Myocyte (in vitro differentiated cells): ENCODE measurements around the gene MMEL1. TPM values are rescaled to one million over a fixed set of nuclear protein-coding genes. Genes with fewer than 3 reads are reported as not detected.
"Not testable (repeated sequence)": the region's sequence is repeated elsewhere in the genome, so short reads cannot be mapped to it uniquely, and the experiment has no call there.

Source experiments
- DNase-seq: peaks from one replicate; pipeline ENCODE4 v3.0.0-alpha.2; 2012; ENCODE audit warnings: low read depth
- total RNA-seq: library from RNA; depleted of rRNA; stranded (reverse); fragments of >200 nt; gene quantifications from 2 replicates; pipeline ENCODE4 v1.2.3, GENCODE V29; 2014

Gene MMEL1
- total RNA-seq, 1 donor from 2014 or later: 0.37 TPM

GRCh38 chr1:2560299-2561073, 72.3 kb downstream of the MMEL1 start:
- no peak for DNase-seq

DNA sequence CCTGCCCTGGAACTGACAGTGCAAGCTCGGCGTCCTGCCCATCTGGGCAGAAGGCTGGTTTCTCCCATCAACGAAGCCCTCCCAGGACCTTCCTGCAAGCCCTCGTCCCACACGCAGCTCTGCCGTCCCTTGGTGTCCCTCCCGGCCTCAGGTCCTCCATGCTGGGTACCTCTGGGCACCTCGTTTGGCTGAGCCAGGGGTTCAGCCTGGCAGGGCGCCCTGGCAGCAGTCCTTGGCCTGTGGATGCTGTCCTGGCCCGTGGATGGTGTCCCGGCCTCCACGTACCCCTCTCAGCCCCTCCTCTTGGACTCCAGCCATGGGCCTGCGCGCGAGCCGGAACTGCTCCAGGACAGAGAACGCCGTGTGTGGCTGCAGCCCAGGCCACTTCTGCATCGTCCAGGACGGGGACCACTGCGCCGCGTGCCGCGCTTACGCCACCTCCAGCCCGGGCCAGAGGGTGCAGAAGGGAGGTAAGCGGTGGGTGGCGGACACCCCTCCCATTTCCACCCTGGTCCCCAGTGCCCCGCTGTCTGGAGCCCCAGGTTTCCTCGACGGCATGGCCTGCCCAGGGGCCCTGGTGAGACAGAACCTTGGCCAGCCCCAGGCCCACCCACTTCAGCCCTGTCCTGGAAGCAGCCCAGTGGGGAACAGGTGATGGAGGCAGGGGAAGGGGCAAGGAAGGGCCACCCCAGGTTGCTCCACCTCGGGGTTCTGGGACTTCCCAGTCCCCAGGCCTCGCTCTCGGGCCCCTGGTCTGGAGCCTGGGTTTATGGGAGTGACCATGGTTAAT, 73.1 kb downstream of the MMEL1 start:
- no peak for DNase-seq

- DNase-seq: no peak
Observed at GRCh38 chr1:2558861-2559260, 74.0 kb downstream of the MMEL1 start.

DNA sequence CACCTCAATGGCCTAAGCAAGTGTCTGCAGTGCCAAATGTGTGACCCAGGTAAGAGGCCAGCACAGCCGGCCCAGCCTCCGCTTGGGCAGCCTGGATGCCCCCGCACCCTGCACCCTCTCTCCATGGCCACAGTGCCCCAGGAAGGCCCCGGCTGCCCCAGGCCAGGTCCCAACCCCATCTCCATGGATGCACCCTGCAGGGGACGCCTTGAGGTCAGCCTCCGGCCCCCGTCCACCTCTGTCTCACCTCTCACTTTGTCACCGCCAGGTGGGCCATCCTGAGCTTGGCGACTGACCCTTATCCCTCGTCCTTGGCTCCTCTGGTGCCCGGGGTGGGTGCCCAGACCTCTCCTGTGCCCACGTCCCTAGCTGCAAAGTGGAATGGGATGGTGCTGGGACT, 74.4 kb downstream of the MMEL1 start:
- no peak for DNase-seq

GRCh38 chr1:2557482-2558400, 75.1 kb downstream of the MMEL1 start:
- DNase-seq: no peak

DNA sequence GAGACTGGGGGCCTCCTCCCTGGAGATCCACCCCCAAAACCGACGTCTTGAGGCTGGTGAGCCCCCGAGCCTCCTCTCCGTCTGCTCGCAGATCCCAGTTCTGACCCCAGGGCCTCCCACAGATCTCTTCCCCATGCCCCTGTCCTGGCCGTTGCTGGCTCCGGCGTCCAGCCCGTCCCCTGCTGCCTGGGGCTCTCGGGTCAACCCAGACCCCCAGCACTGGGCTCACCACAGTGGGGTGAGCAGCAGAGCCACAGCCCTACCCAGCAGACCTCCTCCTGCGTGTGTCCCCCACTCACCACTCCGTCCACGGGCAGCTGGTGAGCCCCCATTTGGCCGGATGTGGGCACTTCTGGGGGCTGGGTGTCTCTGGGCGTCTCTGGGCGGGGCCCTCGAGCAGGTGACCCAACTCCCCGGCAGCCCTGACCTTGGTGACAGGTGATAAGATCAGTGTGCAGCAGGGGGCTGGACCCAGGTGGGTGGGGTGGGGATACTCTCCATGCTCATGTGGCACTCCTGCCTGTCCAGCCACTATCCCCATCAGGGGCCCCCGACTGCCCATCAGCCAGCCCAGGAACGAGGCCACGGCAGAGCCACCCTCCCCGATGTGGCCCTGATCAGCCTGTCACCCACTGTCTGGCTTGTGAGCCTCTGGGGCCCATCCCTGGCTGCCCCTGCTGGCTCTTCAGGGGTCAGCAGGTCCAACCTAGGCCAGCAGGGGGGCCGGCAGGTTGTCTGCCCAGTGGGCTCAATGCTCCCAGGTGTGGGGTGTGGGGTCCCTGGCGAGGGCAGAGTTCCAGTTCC, 75.9 kb downstream of the MMEL1 start:
- DNase-seq: no peak

GRCh38 chr1:2556277-2556677, 76.5 kb downstream of the MMEL1 start, which contains the start of gene TNFRSF14:
Gene TNFRSF14 (plus strand): TSS chr1:2556371. CDS start chr1:2556665, 294 bp downstream.
- peak; percentile 38 for DNase-seq

- peak; percentile 12 for DNase-seq
Observed at GRCh38 chr1:2555634-2556276, 77.1 kb downstream of the MMEL1 start.

DNA sequence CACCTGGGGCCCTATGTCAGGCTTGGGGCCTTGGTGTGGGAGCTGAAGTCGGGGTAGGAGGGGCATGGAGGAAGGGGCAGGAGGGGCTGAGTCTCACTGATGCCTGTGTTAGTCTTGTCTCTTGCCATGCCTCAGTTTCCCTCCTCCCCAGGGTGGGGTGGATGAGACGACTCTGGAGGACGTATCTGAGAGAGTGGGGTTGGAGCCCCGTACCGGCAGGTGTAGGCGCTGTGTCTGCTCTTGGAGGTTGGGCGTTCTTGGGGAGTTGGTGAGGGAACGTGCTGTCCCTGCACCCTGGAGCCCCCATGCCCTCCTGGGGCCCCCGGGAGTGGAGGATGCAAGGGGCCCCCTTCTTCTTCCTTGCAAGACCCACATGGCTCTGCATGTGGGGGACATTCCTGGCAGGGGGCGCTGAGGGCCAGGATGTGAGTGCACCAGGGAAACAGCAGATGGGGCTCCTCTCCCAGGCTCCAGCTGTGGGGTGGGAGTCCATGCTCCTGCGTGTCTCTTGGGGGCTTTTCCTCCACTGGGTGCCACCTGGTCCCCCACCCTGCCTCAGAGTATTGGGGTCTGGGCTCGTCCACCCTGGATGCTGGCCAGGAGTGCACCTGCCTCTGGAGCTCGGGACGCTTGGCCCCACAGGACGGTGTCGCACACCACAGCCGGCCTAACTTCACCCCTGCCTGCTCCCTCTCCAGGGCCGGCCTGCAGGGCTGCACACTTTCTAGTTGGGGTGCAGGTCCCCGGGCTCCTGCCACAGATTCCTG, 78.0 kb downstream of the MMEL1 start:
- DNase-seq: no peak

- DNase-seq: no peak
Observed at GRCh38 chr1:2553871-2554620, 78.8 kb downstream of the MMEL1 start.

GRCh38 chr1:2553076-2553475, 79.7 kb downstream of the MMEL1 start:
- not testable (repeated sequence) for DNase-seq

DNA sequence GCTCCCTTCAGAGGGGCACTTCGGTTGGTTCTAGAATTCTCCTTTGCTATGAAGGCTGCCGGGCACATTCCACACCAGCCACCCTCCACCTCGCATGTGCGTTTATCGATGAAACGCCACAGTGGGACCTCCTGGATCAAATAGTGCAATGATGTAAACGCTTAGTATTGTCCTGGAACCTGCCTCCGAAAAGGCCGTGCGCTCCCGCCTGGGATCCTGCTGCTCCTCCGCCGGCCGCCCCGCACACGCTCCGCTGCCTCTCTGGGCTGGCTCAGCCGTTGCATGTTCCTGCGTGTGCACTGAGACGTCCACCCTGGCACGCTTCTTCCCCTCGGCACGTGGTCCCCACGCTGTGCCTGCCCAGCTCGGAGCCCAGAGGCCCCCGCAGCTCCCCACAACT, 80.6 kb downstream of the MMEL1 start:
- DNase-seq: no peak

DNA sequence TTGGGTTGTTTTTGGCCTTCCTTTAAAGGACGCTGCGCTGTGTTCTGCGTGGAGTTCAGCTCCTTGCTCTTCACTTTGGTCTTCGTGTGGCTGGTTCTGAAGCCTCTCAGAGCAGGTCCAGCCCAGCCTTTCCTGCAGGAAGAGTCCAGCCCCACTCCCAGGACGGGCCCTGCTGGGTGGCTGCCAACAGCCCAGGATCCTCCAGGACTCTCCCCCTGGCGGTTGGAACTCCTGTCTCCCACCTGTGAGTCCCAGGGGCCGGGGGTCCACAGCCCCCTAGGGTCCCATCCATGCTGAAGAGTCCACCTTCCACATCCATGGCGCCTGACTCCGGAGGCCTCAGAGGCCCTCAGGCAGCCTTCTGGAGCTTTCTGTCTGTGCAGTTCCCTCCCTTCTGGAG, 81.3 kb downstream of the MMEL1 start:
- not testable (repeated sequence) for DNase-seq

DNA sequence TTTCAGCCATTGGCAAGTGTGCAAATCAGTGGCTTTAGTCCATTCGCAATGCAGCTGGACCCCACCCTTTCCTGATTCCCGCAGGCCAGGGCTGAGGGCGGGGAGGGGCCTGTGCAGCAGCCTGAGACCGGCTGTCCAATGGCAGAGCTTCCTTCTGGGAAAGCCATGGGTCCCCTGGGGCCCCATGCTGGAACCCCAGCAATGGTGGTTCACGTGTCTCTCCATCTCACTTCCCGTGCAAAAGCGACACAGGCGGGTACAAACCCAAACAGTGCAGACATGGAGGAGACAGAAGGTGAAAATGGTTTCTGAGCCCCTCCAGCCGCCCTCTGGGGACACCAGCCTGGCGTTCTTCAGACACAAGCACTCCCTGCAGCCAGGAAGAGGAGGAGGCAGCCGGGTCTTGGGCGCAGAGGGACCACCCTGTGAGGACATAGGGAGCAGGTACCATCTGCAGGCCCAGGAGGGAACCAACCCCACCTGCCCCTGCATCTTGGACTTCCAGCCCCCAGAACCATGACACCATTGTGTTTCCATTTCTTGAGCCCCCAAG, 82.4 kb downstream of the MMEL1 start:
- DNase-seq: not testable (repeated sequence)

DNA sequence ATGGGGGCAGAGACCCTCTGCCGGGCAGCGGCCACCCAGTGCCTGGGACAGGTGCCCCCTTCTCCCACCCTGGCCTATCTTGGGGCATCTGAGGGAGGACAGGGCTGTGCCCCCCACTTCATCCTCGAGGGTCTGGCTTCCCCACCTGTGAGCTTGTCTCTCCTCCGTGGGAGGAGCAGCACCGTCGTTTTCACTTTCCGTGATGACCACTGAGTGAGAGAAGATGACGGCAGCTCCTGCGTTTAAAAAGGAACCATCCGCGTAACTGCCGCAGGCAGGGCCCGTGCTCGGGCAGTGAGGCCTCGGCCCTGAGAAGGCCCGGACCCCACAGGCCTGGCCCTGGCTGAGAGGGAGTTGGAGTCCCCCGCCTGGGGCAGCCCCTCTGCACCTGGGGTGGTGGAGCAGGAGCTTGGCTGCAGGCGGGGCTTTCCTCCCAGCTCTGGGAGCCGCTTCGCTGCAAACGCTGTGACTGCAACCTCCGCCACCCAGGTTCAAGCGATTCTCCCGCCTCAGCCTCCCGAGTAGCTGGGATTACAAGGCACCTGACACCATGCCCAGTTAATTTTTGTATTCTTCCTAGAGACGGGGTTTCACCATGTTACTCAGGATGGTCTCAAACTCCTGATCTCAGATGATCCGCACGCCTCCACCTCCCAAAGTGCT, 83.3 kb downstream of the MMEL1 start:
- DNase-seq: not testable (repeated sequence)

DNA sequence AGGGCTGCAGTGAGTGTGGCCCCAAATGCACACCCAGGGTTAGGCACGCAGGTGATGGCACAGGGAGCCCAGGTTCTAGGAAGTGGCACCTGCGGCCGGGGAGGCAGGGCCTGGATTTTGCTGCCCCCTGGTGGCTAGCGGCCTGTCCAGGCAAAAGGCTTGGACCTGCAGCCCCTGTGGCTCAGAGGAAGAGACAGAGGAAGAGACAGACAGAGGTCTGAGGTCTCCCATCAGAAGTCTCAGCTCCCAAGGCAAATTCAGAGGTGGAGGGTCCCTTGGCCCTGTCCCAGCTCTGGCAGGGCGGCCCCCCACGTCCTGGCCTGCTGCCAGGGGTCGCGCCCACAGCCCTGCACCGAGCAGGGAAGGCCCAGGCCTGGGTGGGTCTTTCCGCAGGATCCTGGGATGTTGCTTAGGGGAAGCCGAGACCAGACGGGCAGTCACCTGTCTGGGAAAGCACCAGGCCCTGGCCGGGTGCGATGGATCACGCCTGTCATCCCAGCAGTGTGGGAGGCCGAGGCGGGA, 84.7 kb downstream of the MMEL1 start:
- DNase-seq: peak; percentile 60
